Measurements from ENCODE around the gene GRIN1.

GRIN1 gene

DNA sequence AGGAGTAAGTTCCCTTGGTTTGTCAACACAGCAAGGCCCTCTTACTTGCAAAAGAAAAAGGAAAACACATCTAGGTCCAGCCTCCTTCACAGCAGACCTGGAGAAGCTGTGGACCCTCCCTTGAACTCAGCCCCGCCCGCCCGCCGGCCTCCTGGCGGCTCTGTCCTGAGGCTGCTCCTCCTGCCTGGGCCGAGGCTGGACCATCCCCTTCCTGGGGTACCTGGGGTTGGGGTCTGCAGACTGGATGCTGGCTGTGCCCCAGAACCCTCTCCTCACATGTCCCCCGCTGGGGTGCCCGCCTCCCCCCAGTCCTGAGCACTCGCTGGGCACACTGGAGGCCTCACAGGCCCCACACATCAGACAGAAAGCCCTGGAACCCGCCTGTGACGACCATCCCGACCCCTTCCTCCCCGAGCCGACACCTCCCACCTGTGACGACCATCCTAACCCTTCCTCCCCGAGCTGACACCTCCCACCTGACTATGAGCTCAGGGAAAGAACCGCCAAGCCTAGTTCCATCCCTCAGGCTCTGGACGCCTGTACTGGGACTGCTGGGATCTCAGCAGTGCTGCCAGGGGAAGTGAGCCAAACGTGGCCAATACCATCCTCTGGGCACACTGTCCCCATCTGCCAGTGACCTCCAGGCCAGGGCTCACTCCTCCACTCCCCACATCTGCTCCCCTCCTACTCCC lies 40.1 kb downstream of the GRIN1 start:
- DNase-seq (ENCODE audit: low read depth), result no peak

DNA sequence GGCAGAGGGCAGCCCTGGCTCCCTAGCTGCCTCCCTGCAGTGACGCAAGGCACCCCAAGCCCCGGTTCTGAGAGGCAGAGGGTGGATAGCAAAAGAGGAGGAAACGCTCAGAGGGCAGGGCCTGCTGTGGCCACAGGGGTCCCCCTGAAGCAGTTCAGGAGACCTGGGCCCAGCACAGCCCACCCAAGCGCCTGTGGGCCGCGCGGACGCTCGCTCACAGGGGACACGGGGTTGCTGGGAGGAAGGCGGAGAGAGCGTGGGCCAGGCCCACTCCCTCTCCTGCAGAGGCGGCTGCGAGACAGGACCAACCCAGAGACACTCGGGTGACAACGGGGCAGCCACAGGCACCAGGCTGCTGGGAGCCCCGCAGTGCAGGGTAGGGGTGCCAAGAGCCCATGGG lies 40.8 kb downstream of the GRIN1 start:
- no peak for DNase-seq (ENCODE audit: low read depth)

DNA sequence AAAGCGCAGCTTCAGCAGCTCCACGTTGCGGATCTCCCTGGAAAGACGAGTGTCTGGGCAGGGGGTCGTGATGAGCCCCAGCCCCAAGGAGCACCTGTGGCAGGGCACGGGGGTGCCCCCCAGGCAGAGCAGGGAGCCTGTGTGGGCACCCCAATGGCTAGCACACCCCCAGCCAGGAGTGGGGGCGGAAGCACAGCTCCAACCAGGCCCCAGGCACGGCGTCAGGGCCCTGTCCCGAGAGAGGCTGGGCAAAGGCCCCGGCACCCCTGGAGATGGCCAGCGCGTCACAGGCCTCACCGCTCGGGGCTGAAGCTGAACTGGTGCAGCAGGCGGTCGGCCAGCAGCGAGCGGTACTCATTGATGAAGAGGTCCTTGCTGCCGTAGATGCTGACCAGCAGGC lies 41.5 kb downstream of the GRIN1 start:
- DNase-seq (ENCODE audit: low read depth), result no peak

DNA sequence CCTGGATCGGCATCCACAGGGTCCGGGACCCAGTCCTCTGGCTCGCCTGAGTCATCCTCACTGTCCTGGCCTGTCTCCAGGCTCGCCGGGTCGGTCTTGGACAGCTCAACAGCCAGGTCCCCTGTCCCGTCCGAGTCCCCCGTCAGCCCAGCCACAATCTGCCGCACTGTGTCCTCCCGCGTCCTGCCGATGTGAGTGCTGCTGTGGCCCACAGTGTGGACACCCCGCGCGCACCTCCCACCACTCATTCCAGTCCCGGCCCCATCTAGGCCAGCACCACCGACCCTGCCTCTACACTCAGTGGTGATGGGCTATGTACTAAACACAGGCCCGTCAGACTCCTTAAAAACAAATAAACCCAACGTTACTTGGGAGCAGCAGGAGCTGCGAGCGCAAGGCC lies 42.7 kb downstream of the GRIN1 start:
- no peak for DNase-seq (ENCODE audit: low read depth)

DNA sequence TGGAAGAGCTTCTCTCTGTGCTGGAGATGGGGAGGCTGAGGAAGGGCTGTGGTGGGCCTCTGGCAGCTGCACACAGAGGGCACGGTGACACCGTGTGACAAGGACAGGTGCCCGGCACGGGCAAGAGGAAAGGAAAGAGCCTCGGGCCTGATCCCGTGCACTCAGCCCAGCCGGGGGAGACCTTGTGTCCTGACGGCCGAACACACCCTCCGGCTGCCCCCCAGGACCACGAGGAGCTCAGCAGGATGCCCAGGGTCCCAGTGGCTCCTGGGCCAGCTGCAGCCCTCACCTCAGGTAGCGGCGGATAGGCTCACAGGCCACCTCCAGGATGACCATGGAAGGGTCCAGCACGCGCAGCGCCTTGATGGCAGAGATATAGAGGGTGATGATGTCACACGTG lies 43.9 kb downstream of the GRIN1 start:
- DNase-seq (ENCODE audit: low read depth), result no peak

DNA sequence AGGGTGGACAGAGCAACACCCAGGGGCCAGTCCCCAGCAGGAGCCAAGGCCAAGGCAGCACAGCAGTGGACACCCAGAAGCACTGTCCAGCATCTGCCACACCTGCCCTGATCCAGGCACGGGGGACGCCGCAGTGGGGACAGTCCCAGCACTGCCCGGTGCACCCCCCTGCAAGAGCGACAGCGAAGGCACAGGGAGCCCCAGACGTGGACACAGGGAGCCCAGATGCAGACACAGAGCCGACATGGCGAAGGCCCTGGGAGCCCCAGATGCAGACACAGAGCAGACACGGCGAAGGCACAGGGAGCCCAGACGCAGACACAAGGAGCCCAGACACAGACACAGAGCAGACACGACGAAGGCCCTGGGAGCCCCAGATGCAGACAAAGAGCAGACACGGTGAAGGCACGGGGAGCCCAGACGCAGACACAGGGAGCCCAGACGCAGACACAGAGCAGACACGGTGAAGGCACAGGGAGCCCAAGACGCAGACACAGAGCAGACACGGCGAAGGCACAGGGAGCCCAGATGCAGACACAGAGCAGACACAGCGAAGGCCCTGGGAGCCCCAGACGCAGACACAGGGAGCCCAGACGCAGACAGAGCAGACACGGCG lies 45.1 kb downstream of the GRIN1 start:
- no peak for DNase-seq (ENCODE audit: low read depth)

DNA sequence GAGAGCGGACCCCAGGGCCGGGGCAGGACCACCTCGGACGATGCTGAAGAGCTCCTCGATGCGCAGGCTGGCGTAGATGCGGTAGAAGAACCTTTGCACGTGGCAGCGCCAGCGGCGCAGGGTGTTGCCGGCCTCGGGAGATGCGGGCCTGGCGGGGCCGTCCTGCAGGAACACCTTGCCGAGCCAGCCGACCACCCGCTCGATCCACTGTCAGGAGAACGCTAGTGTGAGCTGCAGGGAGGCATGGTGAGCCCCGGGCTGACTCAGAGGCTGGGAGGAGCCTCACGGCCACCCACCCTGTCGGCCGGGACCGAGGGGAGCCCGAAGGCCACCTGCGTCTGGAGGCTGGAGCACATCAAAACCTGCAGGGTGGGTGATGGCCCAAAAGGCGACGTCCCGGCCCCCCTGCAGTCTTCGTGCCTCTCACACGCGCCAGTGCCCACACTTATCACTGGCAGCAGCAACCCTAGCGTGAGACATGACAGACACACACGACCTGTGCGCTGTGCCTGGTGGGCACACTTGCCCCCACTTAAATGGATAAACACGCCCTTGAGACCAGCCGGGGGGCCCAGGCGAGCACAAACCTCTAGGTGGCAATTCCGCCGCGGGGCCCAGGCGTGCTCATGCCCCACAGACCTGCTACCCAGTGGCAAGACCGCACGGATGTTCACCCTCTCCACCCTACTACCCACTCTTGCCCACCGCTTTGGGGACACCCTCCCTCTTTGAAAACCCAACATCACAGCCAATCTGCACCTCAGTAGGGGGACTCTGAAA lies 46.1 kb downstream of the GRIN1 start:
- no peak for DNase-seq (ENCODE audit: low read depth)

DNA sequence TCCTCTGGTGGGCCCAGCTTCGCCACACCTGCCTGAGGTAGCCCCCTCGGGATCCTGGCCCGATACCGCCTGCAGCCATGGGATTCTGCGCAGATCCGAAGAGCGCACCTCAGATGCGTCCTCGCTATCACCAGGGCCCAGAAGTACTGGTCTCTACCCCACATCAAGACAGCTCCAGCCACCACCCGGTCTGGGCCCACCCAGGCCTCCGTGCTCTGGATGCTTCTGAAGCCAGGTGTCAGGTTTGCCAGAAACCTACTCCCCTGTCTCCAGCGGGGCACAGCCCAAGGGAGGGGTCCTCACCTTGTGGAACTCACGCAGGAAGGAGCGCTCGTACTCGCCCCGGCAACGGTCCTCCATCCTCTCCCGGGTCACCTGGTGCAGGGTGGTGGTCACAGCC lies 47.0 kb downstream of the GRIN1 start:
- DNase-seq (ENCODE audit: low read depth), result no peak

DNA sequence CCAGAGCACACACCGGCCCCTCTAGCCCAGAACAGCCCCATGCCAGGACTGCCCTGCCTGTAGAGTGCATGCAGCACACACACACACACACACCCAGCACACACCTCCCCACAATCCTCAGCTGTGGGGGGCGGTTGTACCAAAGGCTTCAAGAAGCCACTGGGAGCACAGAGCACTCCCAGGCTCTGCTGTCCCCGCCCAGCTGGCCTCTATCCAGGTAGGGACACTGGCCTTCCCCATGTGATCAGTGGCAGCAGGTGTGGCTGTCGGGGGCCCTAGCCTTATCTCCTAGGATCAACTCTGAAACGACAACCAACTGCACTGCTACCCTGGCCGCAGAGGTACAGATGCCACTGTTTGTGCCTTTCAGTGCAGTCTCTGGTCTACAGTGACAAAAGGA lies 47.4 kb downstream of the GRIN1 start:
- no peak for DNase-seq (ENCODE audit: low read depth)

DNA sequence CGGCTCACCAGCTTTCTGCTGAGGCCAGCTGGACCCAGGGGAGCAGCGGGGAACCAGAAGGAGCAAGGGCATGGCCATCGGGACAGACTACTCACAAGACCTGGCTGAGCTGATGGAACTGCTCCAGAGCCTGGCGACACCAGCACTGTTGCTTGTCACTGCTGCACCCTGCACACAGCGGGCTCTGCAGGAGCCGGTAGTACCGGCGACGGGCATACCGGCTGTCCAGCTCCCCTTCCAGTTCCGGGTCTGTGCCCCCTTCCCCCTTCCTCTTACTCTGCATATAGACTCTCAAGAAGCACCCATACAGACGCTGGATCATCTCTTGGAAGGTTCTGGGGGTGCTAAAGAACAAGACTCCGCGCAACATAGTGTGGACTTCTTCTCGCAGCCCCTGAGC lies 48.4 kb downstream of the GRIN1 start:
- DNase-seq (ENCODE audit: low read depth), result no peak

DNA sequence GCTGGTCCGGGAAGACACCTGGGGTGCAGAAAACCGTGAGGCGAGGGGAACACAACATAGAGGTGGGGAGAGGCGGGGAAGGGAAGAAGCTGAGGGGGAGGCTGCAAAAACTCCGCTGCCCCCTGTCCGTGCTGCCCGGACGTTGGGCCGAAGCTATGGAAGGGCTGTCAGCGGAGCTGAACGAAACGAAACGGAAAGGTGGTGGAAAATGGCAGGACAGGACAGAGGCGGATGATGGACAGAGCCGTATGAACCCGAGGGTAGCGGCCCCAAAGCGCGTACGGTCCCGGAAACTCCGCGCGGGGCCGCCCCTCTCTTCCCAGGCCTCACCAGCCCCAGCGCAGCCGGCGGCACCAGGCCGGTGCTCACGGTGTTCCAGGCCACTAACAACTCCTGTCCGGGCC lies 49.1 kb downstream of the GRIN1 start:
- DNase-seq (ENCODE audit: low read depth), result no peak

DNA sequence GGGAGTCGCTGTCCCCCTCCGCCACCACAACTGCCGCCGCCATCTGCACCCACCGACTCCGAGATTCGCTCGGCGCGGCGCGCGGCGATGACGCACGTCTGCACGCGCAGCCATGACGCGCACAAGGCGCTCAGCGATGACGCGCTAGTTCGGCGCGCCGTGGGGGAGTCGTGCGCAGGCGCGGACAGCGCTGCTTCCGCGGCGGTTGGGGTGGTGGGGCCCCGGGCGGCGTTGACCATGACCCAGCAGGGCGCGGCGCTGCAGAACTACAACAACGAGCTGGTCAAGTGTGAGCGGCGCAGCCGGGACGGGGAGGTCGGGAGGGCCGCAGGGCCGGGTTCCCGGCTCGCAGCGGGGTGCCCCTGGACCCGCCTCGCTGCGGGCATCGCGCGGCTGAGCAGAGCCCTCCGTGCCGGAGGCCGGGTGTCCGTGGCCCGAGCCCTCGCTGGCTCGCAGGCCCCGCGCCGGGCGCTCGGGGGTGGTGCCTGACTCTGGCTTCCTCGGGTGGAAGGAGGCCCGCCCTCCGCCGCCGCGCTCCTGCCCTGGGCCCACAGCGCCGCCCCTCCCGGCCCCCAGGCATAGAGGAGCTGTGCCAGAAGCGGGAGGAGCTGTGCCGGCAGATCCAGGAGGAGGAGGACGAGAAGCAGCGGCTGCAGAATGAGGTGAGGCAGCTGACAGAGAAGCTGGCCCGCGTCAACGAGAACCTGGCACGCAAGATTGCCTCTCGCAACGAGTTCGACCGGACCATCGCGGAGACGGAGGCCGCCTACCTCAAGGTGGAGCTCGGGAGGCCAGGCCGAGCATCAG lies 49.7 kb downstream of the GRIN1 start, which contains the start of the genes ANAPC2 and SSNA1:
TSS of gene ANAPC2 (minus strand) at position 71 of the 807 bp plus-strand sequence. CDS start at position 43, 28 bp downstream.
TSS of gene SSNA1 (plus strand) at position 187 of the 807 bp plus-strand sequence. CDS start at position 238, 51 bp downstream.
- peak; percentile 87 for DNase-seq (ENCODE audit: low read depth)

DNA sequence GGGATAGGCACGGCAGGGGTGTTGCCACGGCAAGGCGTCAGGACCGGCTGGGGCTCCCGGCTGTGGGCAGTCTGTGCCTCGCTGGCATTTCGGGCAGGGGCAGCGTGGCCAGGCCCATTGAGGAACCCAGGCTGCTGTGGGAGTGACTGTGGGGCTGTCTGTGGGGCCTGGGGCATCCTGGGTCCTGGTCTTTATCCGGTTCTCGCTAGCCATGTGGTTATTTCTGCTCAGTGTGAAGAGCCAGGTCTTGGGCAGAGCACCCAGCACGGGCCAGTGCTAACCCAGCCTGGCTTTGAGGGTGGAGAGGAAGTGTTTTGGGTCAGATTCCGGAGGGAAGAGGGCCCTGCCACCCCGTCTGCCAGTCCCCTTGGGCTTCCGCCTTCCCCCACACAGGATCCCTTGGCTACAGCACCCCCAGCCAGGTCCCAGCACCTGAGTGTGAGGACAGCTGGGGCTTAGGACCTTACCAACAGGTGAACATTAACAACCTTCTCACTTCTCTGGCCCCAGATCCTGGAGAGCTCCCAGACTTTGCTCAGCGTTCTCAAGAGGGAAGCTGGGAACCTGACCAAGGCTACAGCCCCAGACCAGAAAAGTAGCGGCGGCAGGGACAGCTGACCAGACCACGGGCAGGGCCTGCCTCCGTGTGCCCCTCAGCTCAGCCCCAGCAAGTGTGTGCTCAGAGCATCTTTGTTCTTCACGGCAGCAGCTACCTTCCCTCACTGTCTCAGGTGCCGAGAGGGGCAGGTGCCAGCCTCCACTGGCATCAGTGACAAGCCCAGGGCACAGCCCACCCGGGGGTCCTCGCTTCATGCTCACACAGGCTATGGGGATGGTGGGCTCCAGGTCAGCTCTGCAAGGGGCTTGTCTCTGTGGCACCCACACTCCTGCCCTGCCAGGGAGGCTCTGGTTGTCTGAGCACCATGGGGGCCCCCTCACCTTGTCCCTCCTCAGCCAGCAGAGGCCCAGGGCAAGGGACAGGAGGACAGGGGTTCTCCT lies 50.6 kb downstream of the GRIN1 start:
- no peak for DNase-seq (ENCODE audit: low read depth)

DNA sequence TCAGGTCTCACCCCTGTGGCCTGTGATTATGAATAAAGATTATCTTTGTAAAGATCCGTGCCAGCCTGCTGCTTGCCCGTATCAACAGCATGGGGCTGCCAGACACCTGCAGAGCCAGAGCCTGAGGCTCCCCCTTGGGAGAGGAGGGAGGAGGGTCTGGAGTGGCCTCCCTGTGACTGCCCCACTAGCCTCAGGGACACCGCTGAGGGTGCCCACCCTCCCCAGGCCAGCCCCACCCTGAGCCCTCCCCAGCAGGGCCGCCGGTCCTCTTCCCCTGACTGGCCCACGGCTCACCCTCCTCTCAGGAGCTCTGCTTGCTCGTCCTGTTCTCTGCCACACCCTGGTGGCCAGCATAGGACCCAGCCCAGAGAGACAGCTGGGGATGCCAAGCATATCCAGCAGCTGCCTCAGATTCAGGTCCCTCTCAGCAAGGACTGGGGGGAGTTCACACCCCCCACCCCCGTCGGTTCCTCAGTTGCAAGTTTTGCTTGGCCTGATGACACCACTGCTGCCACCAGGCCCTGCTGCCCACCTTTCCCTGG lies 51.4 kb downstream of the GRIN1 start:
- DNase-seq (ENCODE audit: low read depth), result no peak

DNA sequence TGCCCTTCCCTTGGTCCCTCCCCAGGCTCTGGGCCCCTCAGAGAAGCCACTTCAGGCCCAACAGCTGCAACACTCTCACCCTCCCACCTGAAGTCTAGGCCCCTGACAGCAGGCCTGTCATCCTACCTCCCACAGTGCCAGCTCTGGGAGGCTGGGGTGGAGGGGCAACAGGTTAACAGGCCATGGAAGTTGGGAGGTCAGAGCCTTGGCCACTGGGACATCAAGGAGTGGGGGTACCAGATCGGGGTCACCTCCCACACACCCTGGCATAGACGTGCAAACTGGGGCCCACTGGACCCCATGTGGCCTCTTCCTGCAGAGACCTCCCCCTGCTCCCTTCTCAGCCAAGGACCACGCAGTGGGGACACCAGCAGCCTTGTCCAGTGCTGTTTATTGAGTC lies 52.3 kb downstream of the GRIN1 start:
- DNase-seq (ENCODE audit: low read depth), result no peak

DNA sequence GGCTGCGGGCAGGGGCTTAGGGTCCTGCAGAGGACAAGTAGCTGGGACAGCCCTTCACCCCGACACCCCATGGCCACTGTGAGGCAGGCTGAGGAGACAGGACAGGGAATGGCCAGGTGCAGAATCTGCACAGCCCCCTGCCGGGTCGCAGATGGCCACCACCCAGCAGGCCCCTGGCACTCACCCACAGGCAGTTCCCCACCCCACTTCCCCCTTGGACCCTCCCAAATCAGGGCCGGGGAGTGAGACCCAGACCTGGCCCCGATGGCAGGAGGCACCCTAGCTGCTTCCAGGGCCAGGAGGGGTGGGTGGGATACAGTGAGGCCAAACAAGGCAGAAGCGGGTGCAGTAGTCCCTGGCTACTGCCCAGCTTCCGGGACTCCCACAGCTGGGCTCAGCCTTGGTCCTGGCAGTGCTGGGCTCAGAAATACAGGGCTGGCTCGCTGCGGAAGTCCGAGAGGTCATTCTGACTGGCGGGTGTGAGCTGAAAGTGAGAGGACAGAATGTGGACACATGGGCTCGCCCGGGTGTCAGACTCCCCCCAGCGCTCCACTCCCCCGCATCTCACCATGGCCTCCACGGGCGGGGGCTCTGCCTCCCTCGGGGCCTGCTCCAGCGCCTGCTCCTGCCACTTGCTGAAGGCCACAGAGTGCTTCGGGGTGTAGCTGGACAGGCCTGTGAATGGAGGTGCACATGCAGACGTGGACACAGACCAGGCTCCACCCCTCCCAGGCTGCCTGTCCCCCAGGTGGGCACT lies 52.9 kb downstream of the GRIN1 start:
- DNase-seq (ENCODE audit: low read depth), result no peak

DNA sequence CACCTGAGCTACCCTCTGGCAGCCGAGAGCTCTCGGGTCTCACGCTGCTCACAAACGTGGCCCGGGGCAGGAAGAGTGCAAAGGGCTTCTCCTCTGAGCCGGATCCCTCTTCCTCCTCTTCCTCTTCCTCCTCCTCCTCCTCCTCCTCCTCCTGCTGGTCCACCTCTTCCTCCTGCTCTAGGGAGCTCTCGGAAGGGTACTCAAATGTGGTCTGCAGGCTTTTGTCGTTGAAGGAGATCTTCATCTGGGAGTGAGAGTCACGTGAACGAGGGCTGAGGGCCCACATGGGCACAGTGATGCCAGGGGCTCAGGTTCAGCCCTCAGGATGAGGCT lies 53.5 kb downstream of the GRIN1 start:
- DNase-seq (ENCODE audit: low read depth), result no peak

DNA sequence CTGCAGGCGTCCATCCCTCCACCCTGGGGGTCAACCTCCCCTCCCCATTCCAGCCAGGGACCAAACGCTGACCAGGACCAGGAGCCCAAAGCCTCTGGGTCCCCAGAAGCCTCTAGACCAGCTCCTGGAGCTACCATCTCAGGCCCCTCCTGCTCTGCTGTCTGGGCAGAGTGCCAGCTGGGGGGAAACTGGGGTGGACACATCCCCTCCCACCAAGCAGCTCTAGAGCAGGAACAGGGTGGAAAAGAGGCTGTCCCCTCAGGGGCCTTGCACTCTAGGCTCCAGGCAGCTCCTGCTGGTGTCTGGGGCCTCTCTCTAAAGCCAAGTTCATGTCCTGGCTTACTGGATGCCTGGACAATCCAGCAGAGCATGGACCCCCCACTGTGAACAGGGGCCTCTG lies 53.9 kb downstream of the GRIN1 start:
- DNase-seq (ENCODE audit: low read depth), result no peak

DNA sequence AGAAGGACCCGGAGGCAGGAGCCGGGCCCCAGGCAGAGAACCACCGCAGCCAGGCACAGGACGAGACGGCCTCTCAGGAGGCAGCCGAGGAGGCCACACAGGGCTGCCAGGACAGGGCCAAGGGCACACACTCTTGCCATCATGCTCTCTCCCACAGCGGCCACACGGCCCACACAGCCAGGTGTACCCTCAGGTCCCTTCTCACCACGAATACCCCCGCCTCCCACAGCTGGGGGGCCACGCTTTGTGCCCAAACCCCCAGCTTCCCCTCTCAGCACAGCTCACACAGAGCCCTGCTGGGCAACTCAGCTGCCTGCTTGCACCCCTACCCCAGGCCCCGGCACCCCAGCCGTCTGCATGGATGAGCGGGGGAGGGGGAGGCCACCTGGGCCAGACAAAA lies 54.8 kb downstream of the GRIN1 start:
- no peak for DNase-seq (ENCODE audit: low read depth)

DNA sequence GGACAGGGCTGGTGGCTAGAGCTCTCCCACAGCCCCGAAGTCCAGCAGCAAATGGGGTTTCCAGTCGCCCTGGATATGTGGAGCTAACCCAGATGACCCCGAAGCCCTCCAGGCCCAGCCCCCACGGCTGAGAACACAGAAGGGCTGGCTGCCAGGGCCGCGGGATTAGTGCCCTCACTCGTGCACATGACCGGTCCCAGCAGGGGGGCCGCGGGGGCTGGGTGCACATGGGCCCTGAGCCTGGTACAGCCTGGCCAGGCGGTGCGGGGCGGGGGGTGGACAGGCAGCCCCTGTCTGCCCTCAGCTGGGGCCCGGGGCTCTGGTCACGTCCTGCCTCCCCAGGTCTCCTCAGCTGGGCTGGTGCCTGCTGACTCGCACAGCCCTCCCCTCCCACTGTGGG lies 55.4 kb downstream of the GRIN1 start:
- DNase-seq (ENCODE audit: low read depth), result no peak
